Measurements from ENCODE around the gene BMP6. TPM values are rescaled to one million over a fixed set of nuclear protein-coding genes. Genes with fewer than 3 reads are reported as not detected.

Gene BMP6
- polyA plus RNA-seq, 3 donors = not detected

DNA sequence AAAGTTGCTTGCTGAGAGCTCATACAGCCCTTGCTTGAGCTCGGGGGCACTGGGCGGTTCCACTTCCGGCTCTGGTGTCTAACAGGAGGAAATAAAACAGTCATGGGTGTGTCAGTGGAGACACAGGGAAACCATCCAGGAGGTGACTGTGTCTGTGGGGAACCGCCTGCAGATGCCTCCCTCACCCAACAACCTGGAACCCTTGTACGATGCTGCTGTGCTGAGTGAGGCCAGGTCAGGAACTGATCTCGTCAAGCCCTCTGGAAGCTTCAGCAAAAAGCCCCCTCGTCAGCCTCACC, 169.2 kb downstream of the BMP6 start:
- Mint-ChIP-seq H3K36me3 (peaks cover 86 to 92% of the 10 kb centered on the region in 2 donors), H3K27ac (no peak overlapping the region), H3K27me3 (ENCODE audit: low read depth in 3 of 3) (no peaks in the 10 kb centered on the region), H3K9me3 (no peaks in the 10 kb centered on the region), H3K4me3 (no peak overlapping the region), H3K4me1 (no peaks in the 10 kb centered on the region)
- Histone ChIP-seq H4K20me1 (ENCODE audit: insufficient read depth, low read length) (no peaks in the 10 kb centered on the region), H3K27ac (ENCODE audit: low read depth in 1 of 2, low read length in 2 of 2) (peak overlapping the region in 1 of 2 donors; percentile 22), H3K9ac (ENCODE audit: insufficient read depth, low read length, poor library complexity, severe bottlenecking) (no peak overlapping the region), H3K4me1 (ENCODE audit: control insufficient read depth in 1 of 2, insufficient read depth in 2 of 2, low read length in 2 of 2) (no peaks in the 10 kb centered on the region), H2AFZ (ENCODE audit: insufficient read depth, low read depth, low read length, poor library complexity, severe bottlenecking) (no peak overlapping the region), H3K79me2 (ENCODE audit: insufficient read depth, low read length) (no peaks in the 10 kb centered on the region), H3K9me3 (replicated peaks in 1 of 2; ENCODE audit: control insufficient read depth in 1 of 2, insufficient read depth in 1 of 2, low read length in 2 of 2) (no peaks in the 10 kb centered on the region), H3K36me3 (replicated peaks in 1 of 2; ENCODE audit: control insufficient read depth in 1 of 2, insufficient read depth in 2 of 2, low read length in 2 of 2) (peaks cover 82 to 100% of the 10 kb centered on the region in 2 donors), H3K4me3 (replicated peaks in 1 of 3; ENCODE audit: low read depth in 2 of 3, low read length in 3 of 3) (no peak overlapping the region), H3K27me3 (ENCODE audit: control insufficient read depth in 2 of 2, insufficient read depth in 2 of 2, low read length in 2 of 2) (no peaks in the 10 kb centered on the region), H3K4me2 (replicated peaks; ENCODE audit: extremely low read depth, low read length, poor library complexity, severe bottlenecking) (no peak overlapping the region)
- TF ChIP-seq, protein P1, sequence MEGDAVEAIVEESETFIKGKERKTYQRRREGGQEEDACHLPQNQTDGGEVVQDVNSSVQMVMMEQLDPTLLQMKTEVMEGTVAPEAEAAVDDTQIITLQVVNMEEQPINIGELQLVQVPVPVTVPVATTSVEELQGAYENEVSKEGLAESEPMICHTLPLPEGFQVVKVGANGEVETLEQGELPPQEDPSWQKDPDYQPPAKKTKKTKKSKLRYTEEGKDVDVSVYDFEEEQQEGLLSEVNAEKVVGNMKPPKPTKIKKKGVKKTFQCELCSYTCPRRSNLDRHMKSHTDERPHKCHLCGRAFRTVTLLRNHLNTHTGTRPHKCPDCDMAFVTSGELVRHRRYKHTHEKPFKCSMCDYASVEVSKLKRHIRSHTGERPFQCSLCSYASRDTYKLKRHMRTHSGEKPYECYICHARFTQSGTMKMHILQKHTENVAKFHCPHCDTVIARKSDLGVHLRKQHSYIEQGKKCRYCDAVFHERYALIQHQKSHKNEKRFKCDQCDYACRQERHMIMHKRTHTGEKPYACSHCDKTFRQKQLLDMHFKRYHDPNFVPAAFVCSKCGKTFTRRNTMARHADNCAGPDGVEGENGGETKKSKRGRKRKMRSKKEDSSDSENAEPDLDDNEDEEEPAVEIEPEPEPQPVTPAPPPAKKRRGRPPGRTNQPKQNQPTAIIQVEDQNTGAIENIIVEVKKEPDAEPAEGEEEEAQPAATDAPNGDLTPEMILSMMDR (IDR thresholded peaks at IDR 0.05) = no peak
- intact Hi-C loops (cut with micrococcal nuclease) = no loop called here
- no peak for DNase-seq
- WGBS (ENCODE audit: insufficient coverage) = 100% methylated on average over 1 of the region's 7 CpGs

DNA sequence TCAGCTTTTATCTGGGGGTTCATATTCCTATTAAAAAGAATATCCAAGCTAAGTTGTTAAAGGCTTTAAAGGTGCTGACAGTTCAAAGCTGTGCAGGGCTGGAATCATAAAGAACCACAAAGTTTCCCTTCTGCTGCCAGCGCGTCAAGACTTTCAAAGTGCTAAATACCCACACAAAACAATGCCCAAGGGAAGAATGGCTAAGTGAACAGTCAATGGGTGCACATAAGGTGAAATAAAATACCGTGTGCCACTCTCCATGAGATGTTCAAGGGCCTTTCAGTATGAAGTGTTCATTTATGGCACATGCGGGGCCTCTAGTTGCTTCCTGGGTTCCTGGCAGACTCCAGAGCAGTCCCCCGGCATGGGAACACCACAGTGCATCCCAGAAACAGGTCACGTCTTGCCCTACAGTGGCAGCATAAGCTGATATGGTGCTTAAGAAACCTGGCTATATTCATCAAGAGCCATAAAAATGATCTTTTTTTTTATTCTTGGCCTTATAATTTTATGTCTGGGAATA, 170.6 kb downstream of the BMP6 start:
- no peaks in the 10 kb centered on the region for H3K27me3 Mint-ChIP-seq (ENCODE audit: low read depth in 3 of 3)
- H3K27ac Mint-ChIP-seq = no peak overlapping the region
- H3K36me3 ChIP-seq (replicated peaks in 1 of 2; ENCODE audit: control insufficient read depth in 1 of 2, insufficient read depth in 2 of 2, low read length in 2 of 2) = peaks cover 91 to 100% of the 10 kb centered on the region in 2 donors

More for the DNA sequence above, 170.6 kb downstream of the BMP6 start:
- H3K36me3 Mint-ChIP-seq = peaks cover 86 to 91% of the 10 kb centered on the region in 2 donors
- no peak for DNase-seq
- no peaks in the 10 kb centered on the region for H3K27me3 ChIP-seq (ENCODE audit: control insufficient read depth in 2 of 2, insufficient read depth in 2 of 2, low read length in 2 of 2)
- H3K9me3 ChIP-seq (replicated peaks in 1 of 2; ENCODE audit: control insufficient read depth in 1 of 2, insufficient read depth in 1 of 2, low read length in 2 of 2) = no peaks in the 10 kb centered on the region
- H3K4me1 ChIP-seq (ENCODE audit: control insufficient read depth in 1 of 2, insufficient read depth in 2 of 2, low read length in 2 of 2) = no peaks in the 10 kb centered on the region
- no peak overlapping the region for H3K4me3 Mint-ChIP-seq
- intact Hi-C loops (cut with micrococcal nuclease) = no loop called here
- H4K20me1 ChIP-seq (ENCODE audit: insufficient read depth, low read length) = no peaks in the 10 kb centered on the region
- no peak overlapping the region for H3K27ac ChIP-seq (ENCODE audit: low read depth in 1 of 2, low read length in 2 of 2)
- WGBS (ENCODE audit: insufficient coverage) = 96% methylated on average over 3 of the region's 6 CpGs
- H3K4me1 Mint-ChIP-seq = peaks cover 4% of the 10 kb centered on the region
- H3K79me2 ChIP-seq (ENCODE audit: insufficient read depth, low read length) = no peaks in the 10 kb centered on the region
- H3K9ac ChIP-seq (ENCODE audit: insufficient read depth, low read length, poor library complexity, severe bottlenecking) = no peak overlapping the region
- no peak overlapping the region for H3K4me3 ChIP-seq (replicated peaks in 1 of 3; ENCODE audit: low read depth in 2 of 3, low read length in 3 of 3)
- no peak overlapping the region for H2AFZ ChIP-seq (ENCODE audit: insufficient read depth, low read depth, low read length, poor library complexity, severe bottlenecking)
- H3K9me3 Mint-ChIP-seq = no peaks in the 10 kb centered on the region
- no peak overlapping the region for H3K4me2 ChIP-seq (replicated peaks; ENCODE audit: extremely low read depth, low read length, poor library complexity, severe bottlenecking)
- TF ChIP-seq, protein P1 (IDR thresholded peaks at IDR 0.05) = no peak

All from CD14-positive monocyte (primary cell).